A549 (cell line): ENCODE data around the gene SMIM30.

ENCODE experiments used
- HEYL ChIP-seq: fragments of 250-450 bp; sonication (Bioruptor Pico); IDR thresholded peaks from 2 replicates; pipeline ENCODE4 v1.8.0; 2021; ENCODE audit warnings: mild to moderate bottlenecking, moderate library complexity
- POLR2A ChIP-seq: IDR thresholded peaks from 2 replicates; pipeline ENCODE4 v1.6.1; 2012; ENCODE audit warnings: mild to moderate bottlenecking, low read length
- TF ChIP-seq, protein P1 (sequence below): fragments of 150-350 bp; IDR thresholded peaks from 2 replicates; pipeline ENCODE4 v1.6.1; 2014; ENCODE audit warnings: low read depth, mild to moderate bottlenecking, low read length
- TF ChIP-seq, protein P2 (sequence below): IDR thresholded peaks from 2 replicates; pipeline ENCODE4 v1.6.1; 2012

DNA sequence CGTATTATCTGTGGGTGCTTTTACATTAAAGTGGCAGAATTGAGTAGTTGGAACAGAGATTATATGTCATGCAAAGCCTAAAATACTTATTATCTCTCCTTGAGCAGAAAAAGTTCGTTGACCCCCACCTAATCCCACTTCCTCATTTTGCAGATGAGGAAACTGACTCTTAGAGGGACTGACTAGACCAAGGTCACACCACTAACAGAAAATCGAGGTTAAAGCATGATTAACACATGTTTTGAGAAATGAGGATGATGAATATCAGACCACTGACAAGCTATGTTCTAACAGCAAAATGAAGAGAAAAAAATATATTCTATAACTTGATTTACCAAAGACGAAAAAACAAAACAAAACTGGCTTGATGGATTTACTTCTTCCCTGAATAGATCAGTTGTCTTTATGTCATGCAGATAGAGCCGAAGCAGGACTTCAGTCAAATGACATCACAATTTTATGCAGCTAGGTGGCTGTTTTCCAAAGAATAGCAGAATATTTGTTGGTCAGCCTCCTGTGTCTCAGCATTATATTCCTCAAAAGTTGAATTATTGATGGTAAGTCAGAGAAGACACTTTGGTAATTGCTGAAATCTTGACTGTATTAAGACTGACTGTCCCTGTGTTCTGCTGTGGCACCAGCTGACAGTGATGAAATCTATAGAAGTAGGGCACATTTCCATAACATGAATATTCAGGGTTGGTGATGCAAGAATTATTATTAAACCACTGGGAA, 24.2 kb upstream of the SMIM30 start:
- TF ChIP-seq, protein P1, sequence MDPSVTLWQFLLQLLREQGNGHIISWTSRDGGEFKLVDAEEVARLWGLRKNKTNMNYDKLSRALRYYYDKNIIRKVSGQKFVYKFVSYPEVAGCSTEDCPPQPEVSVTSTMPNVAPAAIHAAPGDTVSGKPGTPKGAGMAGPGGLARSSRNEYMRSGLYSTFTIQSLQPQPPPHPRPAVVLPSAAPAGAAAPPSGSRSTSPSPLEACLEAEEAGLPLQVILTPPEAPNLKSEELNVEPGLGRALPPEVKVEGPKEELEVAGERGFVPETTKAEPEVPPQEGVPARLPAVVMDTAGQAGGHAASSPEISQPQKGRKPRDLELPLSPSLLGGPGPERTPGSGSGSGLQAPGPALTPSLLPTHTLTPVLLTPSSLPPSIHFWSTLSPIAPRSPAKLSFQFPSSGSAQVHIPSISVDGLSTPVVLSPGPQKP, result no peak
- TF ChIP-seq HEYL (CRISPR knock-in tag) (no peak), POLR2A (no peak)
- TF ChIP-seq, protein P2, sequence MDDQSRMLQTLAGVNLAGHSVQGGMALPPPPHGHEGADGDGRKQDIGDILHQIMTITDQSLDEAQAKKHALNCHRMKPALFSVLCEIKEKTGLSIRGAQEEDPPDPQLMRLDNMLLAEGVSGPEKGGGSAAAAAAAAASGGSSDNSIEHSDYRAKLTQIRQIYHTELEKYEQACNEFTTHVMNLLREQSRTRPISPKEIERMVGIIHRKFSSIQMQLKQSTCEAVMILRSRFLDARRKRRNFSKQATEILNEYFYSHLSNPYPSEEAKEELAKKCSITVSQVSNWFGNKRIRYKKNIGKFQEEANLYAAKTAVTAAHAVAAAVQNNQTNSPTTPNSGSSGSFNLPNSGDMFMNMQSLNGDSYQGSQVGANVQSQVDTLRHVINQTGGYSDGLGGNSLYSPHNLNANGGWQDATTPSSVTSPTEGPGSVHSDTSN, result no peak
